DMS53 treated with DMSO at 0.1 percent for 48 hours (cell line): Measurements from ENCODE around the gene VWA1.
"Not testable (repeated sequence)": the region's sequence is repeated elsewhere in the genome, so short reads cannot be mapped to it uniquely, and the experiment has no call there.

Source experiments
- DNase-seq: peaks from one replicate; lab custom pipeline; 2025; ENCODE audit not compliant: unreplicated experiment; lab: John Stamatoyannopoulos, UW

Gene VWA1

DNA sequence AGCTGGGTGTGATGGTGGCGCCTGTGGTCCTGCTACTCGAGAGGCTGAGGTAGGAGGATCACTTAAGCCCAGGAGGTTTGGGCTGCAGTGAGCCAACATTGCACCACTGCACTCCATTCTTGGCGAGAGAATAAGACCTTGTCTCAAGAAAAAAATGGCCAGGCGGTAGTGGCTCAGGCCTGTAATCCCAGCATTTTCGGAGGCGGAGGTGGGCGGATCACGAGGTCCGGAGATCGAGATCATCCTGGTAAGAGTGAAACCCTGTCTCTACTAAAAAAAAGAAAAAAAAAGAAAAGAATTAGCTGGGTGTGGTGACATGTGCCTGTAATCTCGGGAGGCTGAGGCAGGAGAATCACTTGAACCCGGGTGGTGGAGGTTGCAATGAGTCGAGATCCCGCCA lies 47.4 kb downstream of the VWA1 start:
- no peak for DNase-seq

DNA sequence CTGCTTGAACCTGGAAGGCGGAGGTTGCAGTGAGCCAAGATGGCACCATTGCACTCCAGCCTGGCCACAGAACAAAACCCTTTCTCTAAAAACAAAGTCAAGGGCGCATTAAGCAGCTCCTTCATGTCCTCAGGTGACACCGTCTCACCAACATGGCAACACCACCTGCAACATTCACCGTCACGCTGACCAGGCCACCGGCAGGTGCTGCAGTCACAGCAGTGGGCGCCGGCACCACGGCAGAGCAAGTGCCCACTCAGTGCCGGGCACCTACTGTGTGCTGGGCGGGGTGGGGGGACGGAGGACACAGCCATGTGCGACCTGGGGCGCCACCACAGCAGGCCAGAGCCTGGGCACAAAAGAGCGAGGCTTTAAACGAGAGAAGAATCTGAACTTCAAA lies 48.2 kb downstream of the VWA1 start:
- DNase-seq = no peak

DNA sequence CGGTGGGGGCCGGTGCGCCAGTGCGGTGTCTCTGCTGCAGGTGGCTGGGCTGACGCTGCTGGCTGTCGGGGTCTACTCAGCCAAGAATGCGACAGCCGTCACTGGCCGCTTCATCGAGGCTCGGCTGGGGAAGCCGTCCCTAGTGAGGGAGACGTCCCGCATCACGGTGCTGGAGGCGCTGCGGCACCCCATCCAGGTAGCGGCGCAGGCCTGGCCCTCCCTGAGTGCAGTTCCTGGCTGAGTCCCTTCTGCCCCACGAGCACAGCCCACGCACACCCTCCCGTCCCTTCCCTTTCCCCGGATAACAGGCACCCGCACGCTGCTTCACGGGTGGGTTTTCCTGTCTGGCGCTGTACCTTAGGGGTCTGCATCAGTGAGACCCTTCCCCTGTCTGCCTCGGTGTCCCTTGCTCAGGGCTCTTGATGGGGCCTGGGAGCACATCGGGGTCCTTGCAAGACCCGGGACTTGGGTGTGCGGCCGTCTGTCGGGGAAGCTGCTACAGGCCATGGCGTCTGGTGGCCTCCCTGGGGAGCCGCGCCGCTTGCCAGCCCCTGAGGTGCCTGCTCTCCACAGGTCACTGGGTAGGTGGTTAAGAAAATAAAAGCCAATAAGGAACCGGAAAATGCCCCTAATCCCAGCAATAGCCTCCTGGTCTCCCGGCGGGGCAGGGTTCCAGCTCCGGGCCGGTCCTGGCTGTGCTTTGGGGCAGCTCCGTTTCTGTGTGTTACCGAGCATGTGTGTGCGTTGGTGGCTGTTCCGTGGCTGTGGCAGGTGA lies 49.7 kb downstream of the VWA1 start:
- DNase-seq = not testable (repeated sequence)

DNA sequence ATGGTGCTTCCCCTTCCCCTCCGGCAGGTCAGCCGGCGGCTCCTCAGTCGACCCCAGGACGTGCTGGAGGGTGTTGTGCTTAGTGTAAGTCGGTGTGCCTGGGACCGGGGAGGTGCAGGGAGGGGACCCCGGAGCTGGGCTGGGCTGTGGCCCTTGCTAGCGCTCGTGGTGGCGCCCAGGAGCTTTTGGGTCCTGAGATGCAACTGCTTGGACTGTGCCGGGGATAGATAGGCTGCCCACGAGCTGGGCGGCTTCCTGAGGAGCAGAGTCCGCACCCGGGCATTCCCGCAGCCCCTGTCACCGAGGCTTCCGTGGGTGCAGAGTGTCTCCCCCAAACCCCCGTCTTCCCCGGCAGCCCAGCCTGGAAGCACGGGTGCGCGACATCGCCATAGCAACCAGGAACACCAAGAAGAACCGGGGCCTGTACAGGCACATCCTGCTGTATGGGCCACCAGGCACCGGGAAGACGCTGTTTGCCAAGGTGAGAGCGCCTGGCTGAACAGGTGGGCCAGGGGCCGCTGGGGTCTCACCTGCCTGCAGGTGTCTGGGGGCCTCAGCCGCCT lies 50.3 kb downstream of the VWA1 start:
- not testable (repeated sequence) for DNase-seq

DNA sequence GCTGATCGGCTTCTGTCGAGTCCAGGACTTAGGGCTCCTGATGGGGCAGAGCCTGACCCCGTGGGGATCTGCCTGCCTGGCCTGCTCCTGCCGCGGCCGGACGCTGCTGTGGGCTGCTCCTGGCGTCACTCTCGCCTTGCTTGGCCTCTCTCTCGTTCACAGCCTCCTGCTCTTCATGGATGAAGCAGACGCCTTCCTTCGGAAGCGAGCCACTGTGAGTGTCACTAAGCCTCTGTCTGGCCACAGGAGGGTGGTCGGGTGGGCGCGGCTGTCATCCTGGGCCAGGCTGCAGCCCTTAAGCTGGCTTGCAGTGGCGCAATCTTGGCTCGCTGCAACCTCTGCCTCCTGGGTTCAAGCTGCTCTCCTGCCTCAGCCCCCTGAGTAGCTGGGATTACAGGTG lies 52.2 kb downstream of the VWA1 start:
- DNase-seq = no peak

- DNase-seq = no peak
These were observed 53.7 kb downstream of the VWA1 start for GRCh38 chr1:1489231-1489630.

DNA sequence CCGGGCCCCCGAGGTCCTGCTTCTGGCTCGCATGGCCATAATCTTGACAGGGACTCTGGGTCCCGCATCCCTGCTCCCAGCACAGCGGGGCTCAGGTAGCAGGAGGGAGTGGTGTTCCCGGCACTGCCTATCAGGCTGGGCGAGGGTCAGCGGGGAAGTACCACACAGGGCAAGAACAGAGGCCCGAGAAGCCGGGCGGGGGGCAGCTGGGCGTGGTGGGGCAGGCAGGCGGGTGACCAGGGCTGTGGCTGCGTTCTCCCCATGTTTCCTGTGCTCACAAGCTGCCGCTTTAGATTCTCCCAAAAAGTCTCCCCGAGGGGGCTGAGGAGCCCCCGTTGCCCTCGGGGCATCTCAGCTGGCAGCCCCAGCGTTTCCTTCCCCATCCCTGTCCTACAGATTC lies 54.4 kb downstream of the VWA1 start:
- no peak for DNase-seq

DNA sequence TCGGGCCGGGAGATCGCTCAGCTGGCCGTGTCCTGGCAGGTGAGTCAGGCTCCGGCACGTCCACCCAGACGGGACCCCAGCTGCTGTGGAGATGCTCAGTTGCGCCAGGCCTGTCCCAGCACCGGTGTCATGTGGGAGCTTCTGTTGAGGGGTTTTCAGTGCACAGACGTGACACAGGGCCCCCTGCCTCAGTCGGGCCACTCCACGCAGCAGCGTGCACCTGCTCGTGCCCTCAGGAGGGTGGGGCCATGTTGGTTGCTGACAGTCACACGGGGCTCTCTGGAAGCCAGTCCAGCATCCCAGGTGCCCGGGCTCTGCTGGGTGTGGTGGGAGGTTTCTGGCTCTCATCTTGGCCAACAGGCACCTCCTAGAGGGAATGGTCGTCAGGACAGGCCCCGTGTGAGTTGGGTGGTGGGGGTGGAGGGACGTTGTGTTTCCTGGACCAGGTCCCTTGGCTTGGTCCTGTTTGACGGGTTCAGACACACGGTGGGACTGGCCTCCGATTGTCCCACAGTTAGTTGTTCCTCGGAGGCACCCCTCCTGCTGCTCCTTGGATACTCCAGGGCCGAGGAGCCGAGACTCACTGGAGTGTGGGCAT lies 55.2 kb downstream of the VWA1 start:
- no peak for DNase-seq

- no peak for DNase-seq
These were observed 56.1 kb downstream of the VWA1 start for GRCh38 chr1:1491601-1492000.
